ENCODE results near the gene TECR. TPM values are rescaled to one million over a fixed set of nuclear protein-coding genes. Genes with fewer than 3 reads are reported as not detected.
A peak's percentile ranks its signal among the peaks of the same experiment; 100 is the strongest.

TECR gene
- total RNA-seq, 3 donors from 2014 or later (not counting 1 experiment from before 2014, with no cell fraction given) = 123 to 158 (median 131) TPM

DNA sequence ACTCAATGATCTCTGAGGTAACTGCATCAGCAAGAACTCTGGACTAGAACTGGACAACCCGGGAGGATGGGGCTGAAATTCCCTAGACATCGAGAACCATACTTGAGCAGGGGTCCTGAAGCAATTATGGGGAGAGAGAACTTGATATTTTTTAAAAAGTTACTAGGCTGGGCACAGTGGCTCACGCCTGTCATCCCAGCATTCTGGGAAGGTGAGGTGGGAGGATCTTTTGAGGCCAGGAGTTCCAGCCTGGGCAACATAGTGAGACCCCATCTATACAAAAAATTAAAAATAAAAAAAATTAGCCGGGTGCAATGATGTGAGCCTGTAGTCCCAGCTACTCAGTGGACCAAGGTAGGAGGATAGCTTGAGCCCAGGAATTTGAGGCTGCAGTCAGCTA is 8.9 kb upstream of the TECR start:
- DNase-seq = no peak
- Histone ChIP-seq H3K27me3 (ENCODE audit: control insufficient read depth, insufficient read depth, low read length) (no peaks in the 10 kb centered on the region), H3K9me3 (ENCODE audit: control insufficient read depth, insufficient read depth, low read length) (no peaks in the 10 kb centered on the region), H3K27ac (ENCODE audit: low read length) (peak overlapping the region; percentile 91), H3K36me3 (ENCODE audit: control insufficient read depth, insufficient read depth, low read length) (peaks cover 14% of the 10 kb centered on the region), H3K4me3 (ENCODE audit: low read length) (no peak overlapping the region), H3K4me1 (ENCODE audit: control insufficient read depth, insufficient read depth, low read length) (peaks cover 74% of the 10 kb centered on the region)
- intact Hi-C loops (cut with micrococcal nuclease) = no loop called here
- Mint-ChIP-seq H3K4me1 (peaks cover 38 to 55% of the 10 kb centered on the region in 2 donors), H3K4me3 (no peak overlapping the region), H3K27me3 (ENCODE audit: low read depth in 2 of 2) (no peaks in the 10 kb centered on the region), H3K36me3 (no peaks in the 10 kb centered on the region), H3K27ac (peak overlapping the region; percentile 91 to 96), H3K9me3 (no peaks in the 10 kb centered on the region)
- WGBS (ENCODE audit: insufficient coverage) = 96% methylated on average over 4 of the region's 4 CpGs
- no peak for ATAC-seq
- TF ChIP-seq, protein P1, sequence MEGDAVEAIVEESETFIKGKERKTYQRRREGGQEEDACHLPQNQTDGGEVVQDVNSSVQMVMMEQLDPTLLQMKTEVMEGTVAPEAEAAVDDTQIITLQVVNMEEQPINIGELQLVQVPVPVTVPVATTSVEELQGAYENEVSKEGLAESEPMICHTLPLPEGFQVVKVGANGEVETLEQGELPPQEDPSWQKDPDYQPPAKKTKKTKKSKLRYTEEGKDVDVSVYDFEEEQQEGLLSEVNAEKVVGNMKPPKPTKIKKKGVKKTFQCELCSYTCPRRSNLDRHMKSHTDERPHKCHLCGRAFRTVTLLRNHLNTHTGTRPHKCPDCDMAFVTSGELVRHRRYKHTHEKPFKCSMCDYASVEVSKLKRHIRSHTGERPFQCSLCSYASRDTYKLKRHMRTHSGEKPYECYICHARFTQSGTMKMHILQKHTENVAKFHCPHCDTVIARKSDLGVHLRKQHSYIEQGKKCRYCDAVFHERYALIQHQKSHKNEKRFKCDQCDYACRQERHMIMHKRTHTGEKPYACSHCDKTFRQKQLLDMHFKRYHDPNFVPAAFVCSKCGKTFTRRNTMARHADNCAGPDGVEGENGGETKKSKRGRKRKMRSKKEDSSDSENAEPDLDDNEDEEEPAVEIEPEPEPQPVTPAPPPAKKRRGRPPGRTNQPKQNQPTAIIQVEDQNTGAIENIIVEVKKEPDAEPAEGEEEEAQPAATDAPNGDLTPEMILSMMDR (IDR thresholded peaks at IDR 0.05) = no peak

DNA sequence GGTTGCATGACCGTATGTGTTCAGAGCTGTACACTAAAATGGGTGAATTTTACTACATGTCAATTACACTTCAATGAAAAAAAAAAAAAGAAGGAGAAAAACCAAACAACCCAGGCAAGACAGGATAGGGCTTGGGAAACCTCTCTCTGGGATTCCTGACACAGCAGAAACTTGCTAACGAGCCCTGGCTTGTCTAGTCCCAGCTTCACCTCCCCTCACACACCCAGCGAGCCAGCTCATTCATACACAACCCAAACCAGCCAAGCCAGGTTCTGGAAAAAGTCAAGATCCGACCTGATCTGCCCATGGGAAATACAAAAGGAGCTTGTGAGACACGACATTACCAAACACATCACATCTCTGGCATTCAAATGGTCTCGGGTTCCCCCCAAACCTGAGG is 3.7 kb upstream of the TECR start:
- Histone ChIP-seq H3K4me1 (ENCODE audit: control insufficient read depth, insufficient read depth, low read length) (peaks cover 51% of the 10 kb centered on the region), H3K27ac (ENCODE audit: low read length) (no peak overlapping the region), H3K36me3 (ENCODE audit: control insufficient read depth, insufficient read depth, low read length) (no peaks in the 10 kb centered on the region), H3K27me3 (ENCODE audit: control insufficient read depth, insufficient read depth, low read length) (no peaks in the 10 kb centered on the region), H3K9me3 (ENCODE audit: control insufficient read depth, insufficient read depth, low read length) (no peaks in the 10 kb centered on the region), H3K4me3 (ENCODE audit: low read length) (no peak overlapping the region)
- DNase-seq (no peak), ATAC-seq (no peak)
- H3K36me3 Mint-ChIP-seq = no peaks in the 10 kb centered on the region
- no peak overlapping the region for H3K4me3 Mint-ChIP-seq
- H3K4me1 Mint-ChIP-seq = peaks cover 28 to 34% of the 10 kb centered on the region in 2 donors
- no peaks in the 10 kb centered on the region for H3K9me3 Mint-ChIP-seq
- no peak overlapping the region for H3K27ac Mint-ChIP-seq
- H3K27me3 Mint-ChIP-seq (ENCODE audit: low read depth in 2 of 2) = no peaks in the 10 kb centered on the region
- intact Hi-C loops (cut with micrococcal nuclease) = no loop called here
- WGBS (ENCODE audit: insufficient coverage) = 93% methylated on average over 6 of the region's 6 CpGs
- TF ChIP-seq, protein P1 (IDR thresholded peaks at IDR 0.05) = no peak

DNA sequence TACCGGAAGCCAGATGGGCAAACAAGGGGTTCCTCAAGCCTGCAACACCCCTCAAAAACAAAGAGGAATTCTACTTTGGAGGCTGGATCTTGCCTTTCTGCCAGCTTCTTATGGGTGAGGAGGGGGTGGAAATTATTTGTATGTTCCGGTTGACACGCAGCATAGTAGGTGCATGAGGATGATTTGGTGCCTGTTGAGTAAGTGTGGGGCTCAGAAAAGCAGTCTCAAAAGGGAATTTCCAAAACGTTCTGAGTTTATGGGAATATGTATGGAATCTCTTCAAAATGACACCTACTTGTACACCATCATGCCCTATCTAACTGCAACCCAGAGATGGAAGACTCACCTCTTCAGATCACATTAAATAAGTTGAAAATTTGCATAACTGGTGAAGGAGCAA is 3.0 kb upstream of the TECR start:
- DNase-seq (no peak), ATAC-seq (no peak)
- TF ChIP-seq, protein P1 (IDR thresholded peaks at IDR 0.05) = no peak
- Histone ChIP-seq H3K9me3 (ENCODE audit: control insufficient read depth, insufficient read depth, low read length) (no peaks in the 10 kb centered on the region), H3K36me3 (ENCODE audit: control insufficient read depth, insufficient read depth, low read length) (no peaks in the 10 kb centered on the region), H3K4me3 (ENCODE audit: low read length) (no peak overlapping the region), H3K27me3 (ENCODE audit: control insufficient read depth, insufficient read depth, low read length) (no peaks in the 10 kb centered on the region), H3K4me1 (ENCODE audit: control insufficient read depth, insufficient read depth, low read length) (peaks cover 49% of the 10 kb centered on the region), H3K27ac (ENCODE audit: low read length) (no peak overlapping the region)
- no peaks in the 10 kb centered on the region for H3K9me3 Mint-ChIP-seq
- WGBS (ENCODE audit: insufficient coverage) = 98% methylated on average over 3 of the region's 4 CpGs
- H3K27me3 Mint-ChIP-seq (ENCODE audit: low read depth in 2 of 2) = no peaks in the 10 kb centered on the region
- no peak overlapping the region for H3K27ac Mint-ChIP-seq
- H3K4me1 Mint-ChIP-seq = peaks cover 28 to 33% of the 10 kb centered on the region in 2 donors
- no peak overlapping the region for H3K4me3 Mint-ChIP-seq
- H3K36me3 Mint-ChIP-seq = no peaks in the 10 kb centered on the region
- intact Hi-C loops (cut with micrococcal nuclease) = no loop called here

All from natural killer cell (primary cell).